MM.1S (cell line): Measurements from ENCODE around the gene PYGB.

Experiments
- DNase-seq: peaks from one replicate; pipeline ENCODE4 v3.0.0-alpha.2; 2015
- H2AFZ ChIP-seq: fragments of 300-600 bp; sonication (generic); 2 replicates; pipeline ENCODE4 v1.6.0; 2016; ENCODE audit warnings: antibody characterized with exemption, low read length
- H3F3A ChIP-seq: fragments of 300-600 bp; sonication (generic); 2 replicates; pipeline ENCODE4 v1.6.1; 2016; ENCODE audit warnings: mild to moderate bottlenecking, antibody characterized with exemption, low read length, moderate library complexity, mixed read lengths; ENCODE audit not compliant: insufficient read depth
- H3K27ac ChIP-seq: fragments of 300-600 bp; sonication (generic); 2 replicates; pipeline ENCODE4 v1.5.1; 2016; ENCODE audit warnings: mild to moderate bottlenecking, low read length
- H3K27me3 ChIP-seq: fragments of 300-600 bp; sonication (generic); replicated peaks from 2 replicates; pipeline ENCODE4 v1.6.0; 2016; ENCODE audit warnings: low read length; ENCODE audit not compliant: insufficient read depth
- H3K36me3 ChIP-seq: fragments of 300-600 bp; sonication (generic); replicated peaks from 2 replicates; pipeline ENCODE4 v1.6.1; 2016; ENCODE audit warnings: mild to moderate bottlenecking, low read length, mixed read lengths; ENCODE audit not compliant: insufficient read depth
- H3K4me1 ChIP-seq: fragments of 300-600 bp; sonication (generic); 2 replicates; pipeline ENCODE4 v1.6.1; 2016; ENCODE audit warnings: low read length, mixed read lengths
- H3K4me2 ChIP-seq: fragments of 300-600 bp; sonication (generic); 2 replicates; pipeline ENCODE4 v1.6.0; 2016; ENCODE audit warnings: low read depth, low read length
- H3K4me3 ChIP-seq: fragments of 300-600 bp; sonication (generic); 2 replicates; pipeline ENCODE4 v1.5.1; 2016; ENCODE audit warnings: low read length, mixed read lengths
- H3K79me2 ChIP-seq: fragments of 300-600 bp; sonication (generic); 2 replicates; pipeline ENCODE4 v1.6.1; 2016; ENCODE audit warnings: mixed run types, low read length, mixed read lengths
- H3K9ac ChIP-seq: fragments of 300-600 bp; sonication (generic); 2 replicates; pipeline ENCODE4 v1.6.1; 2016; ENCODE audit warnings: low read length, mixed read lengths
- H3K9me2 ChIP-seq: fragments of 300-600 bp; sonication (generic); replicated peaks from 2 replicates; pipeline ENCODE4 v1.6.1; 2016; ENCODE audit warnings: mild to moderate bottlenecking, low read length, mixed read lengths; ENCODE audit not compliant: insufficient read depth
- H3K9me3 ChIP-seq: fragments of 300-600 bp; sonication (generic); replicated peaks from 2 replicates; pipeline ENCODE4 v1.6.1; 2016; ENCODE audit warnings: mild to moderate bottlenecking, low read length, mixed read lengths; ENCODE audit not compliant: insufficient read depth
- H4K20me1 ChIP-seq: fragments of 300-600 bp; sonication (generic); 2 replicates; pipeline ENCODE4 v1.6.1; 2016; ENCODE audit warnings: mild to moderate bottlenecking, low read length, moderate library complexity, mixed read lengths; ENCODE audit not compliant: insufficient read depth
- EZH2 ChIP-seq: fragments of 300-600 bp; sonication (generic); optimal IDR thresholded peaks from 2 replicates; pipeline ENCODE3; 2017; ENCODE audit warnings: low read depth, mild to moderate bottlenecking, antibody characterized with exemption, low read length, mixed read lengths
- EZH2phosphoT487 ChIP-seq: fragments of 300-600 bp; sonication (generic); IDR thresholded peaks from 2 replicates; pipeline ENCODE4 v1.6.1; 2018; ENCODE audit warnings: antibody characterized with exemption, low read length
- TF ChIP-seq, protein P1 (sequence below): fragments of 300-600 bp; sonication (generic); IDR thresholded peaks from 2 replicates; pipeline ENCODE4 v1.5.1; 2016; ENCODE audit warnings: antibody characterized with exemption, low read length, mixed read lengths

PYGB gene

DNA sequence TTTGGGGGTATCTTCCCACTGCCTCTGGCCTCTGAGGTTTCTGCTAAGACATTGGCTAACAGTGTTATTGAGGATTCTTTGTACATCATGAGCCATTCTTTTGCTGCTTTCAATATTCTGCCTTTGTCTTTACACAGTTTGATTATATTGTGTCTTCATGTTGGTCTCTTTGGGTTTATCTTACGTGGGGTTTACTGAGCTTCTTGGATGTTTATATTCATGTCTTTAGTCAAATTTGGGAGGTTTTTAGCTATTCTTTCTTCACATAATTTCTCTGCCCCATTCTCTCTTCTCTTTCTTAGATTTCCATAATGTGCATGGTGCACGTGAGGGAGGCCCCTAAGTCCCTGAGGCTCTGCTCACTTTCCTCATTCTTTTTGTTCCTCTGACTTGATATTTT is 44.8 kb upstream of the PYGB start:
- no peaks in the 10 kb centered on the region; the same call in 1 of the 2 replicates for H3F3A ChIP-seq
- H3K4me3 ChIP-seq, result no peak overlapping the region
- no peak for DNase-seq
- peaks cover 99% of the 10 kb centered on the region for H3K79me2 ChIP-seq
- no peaks in the 10 kb centered on the region for H3K9me2 ChIP-seq
- no peaks in the 10 kb centered on the region for H4K20me1 ChIP-seq
- no peaks in the 10 kb centered on the region for H3K9me3 ChIP-seq
- H3K9ac ChIP-seq, result no peak overlapping the region
- no peak overlapping the region for H2AFZ ChIP-seq
- TF ChIP-seq EZH2, result no peak
- TF ChIP-seq, protein P1, sequence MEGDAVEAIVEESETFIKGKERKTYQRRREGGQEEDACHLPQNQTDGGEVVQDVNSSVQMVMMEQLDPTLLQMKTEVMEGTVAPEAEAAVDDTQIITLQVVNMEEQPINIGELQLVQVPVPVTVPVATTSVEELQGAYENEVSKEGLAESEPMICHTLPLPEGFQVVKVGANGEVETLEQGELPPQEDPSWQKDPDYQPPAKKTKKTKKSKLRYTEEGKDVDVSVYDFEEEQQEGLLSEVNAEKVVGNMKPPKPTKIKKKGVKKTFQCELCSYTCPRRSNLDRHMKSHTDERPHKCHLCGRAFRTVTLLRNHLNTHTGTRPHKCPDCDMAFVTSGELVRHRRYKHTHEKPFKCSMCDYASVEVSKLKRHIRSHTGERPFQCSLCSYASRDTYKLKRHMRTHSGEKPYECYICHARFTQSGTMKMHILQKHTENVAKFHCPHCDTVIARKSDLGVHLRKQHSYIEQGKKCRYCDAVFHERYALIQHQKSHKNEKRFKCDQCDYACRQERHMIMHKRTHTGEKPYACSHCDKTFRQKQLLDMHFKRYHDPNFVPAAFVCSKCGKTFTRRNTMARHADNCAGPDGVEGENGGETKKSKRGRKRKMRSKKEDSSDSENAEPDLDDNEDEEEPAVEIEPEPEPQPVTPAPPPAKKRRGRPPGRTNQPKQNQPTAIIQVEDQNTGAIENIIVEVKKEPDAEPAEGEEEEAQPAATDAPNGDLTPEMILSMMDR, result no peak
- no peak for TF ChIP-seq EZH2phosphoT487
- H3K4me1 ChIP-seq, result no peaks in the 10 kb centered on the region; the same call in 1 of the 2 replicates
- H3K36me3 ChIP-seq, result no peaks in the 10 kb centered on the region
- H3K27ac ChIP-seq, result no peak overlapping the region
- no peaks in the 10 kb centered on the region for H3K27me3 ChIP-seq
- H3K4me2 ChIP-seq, result no peak overlapping the region

DNA sequence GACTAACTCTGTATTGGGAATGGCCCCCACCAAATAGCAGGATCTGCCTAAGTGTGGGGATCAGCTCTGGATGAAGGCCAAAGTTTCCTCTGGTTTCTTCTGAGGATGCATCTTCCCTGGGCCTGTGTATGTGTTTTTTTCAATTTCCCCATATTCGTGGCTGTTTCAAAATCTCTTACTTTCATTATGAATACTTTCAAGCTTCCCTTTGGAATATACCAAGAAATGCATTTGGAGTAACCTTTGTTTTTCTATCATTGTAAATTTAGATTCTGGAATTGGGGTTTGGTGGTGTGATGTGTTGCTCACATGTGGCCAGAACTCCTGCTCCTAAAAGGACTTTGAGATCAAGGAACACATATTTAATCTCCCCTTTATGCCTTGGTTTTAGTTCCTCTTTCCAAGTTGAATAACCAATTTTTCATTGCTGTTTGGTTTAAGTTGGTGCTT is 44.0 kb upstream of the PYGB start:
- no peak overlapping the region for H3K9ac ChIP-seq
- H2AFZ ChIP-seq, result no peak overlapping the region
- no peaks in the 10 kb centered on the region; the same call in 1 of the 2 replicates for H3K4me1 ChIP-seq
- H3K27me3 ChIP-seq, result no peaks in the 10 kb centered on the region
- no peak for DNase-seq
- H3K9me2 ChIP-seq, result no peaks in the 10 kb centered on the region
- H3K79me2 ChIP-seq, result peaks cover 92% of the 10 kb centered on the region
- H3K4me2 ChIP-seq, result no peak overlapping the region
- no peak overlapping the region for H3K4me3 ChIP-seq
- no peak overlapping the region for H3K27ac ChIP-seq
- TF ChIP-seq, protein P1, result no peak
- no peak for TF ChIP-seq EZH2
- no peak for TF ChIP-seq EZH2phosphoT487
- H3K9me3 ChIP-seq, result no peaks in the 10 kb centered on the region
- H4K20me1 ChIP-seq, result no peaks in the 10 kb centered on the region
- no peaks in the 10 kb centered on the region for H3K36me3 ChIP-seq
- no peaks in the 10 kb centered on the region; the same call in 1 of the 2 replicates for H3F3A ChIP-seq

DNA sequence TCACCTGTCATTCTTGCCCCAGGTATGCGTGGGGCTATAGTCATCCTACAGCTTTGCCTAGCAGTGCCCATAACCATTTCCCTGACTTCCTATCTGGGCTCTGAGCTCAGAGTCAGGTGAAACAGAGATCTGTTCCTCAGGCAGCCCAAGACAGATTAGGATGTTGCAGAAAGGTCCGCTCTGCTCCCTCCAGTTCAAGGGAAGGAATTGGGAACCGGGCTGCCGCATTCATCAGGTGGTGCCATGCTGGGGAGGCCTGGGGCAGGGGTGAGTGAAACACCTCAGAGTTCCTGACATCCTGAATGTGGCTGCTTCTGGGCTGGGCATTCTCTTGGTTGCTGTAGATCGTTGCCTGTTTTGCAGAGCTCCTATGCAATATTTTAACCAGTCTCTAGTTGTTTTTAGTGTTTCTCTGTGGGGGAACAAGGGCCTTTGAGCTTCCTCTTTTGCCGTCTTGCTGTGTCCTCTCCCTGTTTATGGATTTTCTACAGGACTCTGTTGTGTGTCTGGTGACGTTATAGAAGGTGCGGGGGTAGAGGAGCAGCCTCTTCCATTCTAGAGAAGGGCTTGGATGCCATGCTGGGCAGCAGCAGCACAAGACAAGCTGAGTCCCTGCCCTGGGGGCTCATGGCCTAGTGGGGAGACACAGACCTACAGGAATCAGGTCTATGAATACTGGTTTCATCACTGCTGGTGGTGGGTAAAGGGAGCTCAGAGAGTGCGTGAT is 43.2 kb upstream of the PYGB start:
- Histone ChIP-seq H3K9me3 (no peaks in the 10 kb centered on the region), H3K36me3 (no peaks in the 10 kb centered on the region; the same call in 1 of the 2 replicates), H3K4me3 (no peak overlapping the region), H3K27ac (no peak overlapping the region), H2AFZ (no peak overlapping the region), H3K9me2 (no peaks in the 10 kb centered on the region), H3F3A (no peaks in the 10 kb centered on the region; the same call in 1 of the 2 replicates), H3K27me3 (no peaks in the 10 kb centered on the region), H4K20me1 (no peaks in the 10 kb centered on the region), H3K79me2 (peaks cover 85% of the 10 kb centered on the region), H3K9ac (no peak overlapping the region), H3K4me2 (no peak overlapping the region), H3K4me1 (no peaks in the 10 kb centered on the region; the same call in 1 of the 2 replicates)
- no peak for DNase-seq
- TF ChIP-seq, protein P1, result no peak
- TF ChIP-seq EZH2 (no peak), EZH2phosphoT487 (no peak)
